HepG2 (cell line): ENCODE results near the gene KIAA1549. TPM values are rescaled to one million over a fixed set of nuclear protein-coding genes. Genes with fewer than 3 reads are reported as not detected.

Source experiments
- ATAC-seq: fragments of 200-7000 bp; cut with Tn5 transposase; 3 replicates; pipeline ENCODE4 v1.9.1; 2020; ENCODE audit warnings: mild to moderate bottlenecking, moderate library complexity
- BruUV-seq: library from RNA; stranded (reverse); fragments of 400-500 nt; replicated peaks from 2 replicates; lab custom pipeline; 2021; lab: Mats Ljungman, UMichigan
- CTCF ChIA-PET: fragments of 300-600 bp; formaldehyde crosslinking; extraction: SDS; loops from one replicate; lab custom pipeline; 2021; ENCODE audit warnings: low total read pairs, inconsistent platforms, low intra/inter-chr PET ratio; lab: Yijun Ruan, JAX
- POLR2A ChIA-PET: fragments of 350-600 bp; sonication (Branson Sonifier 250); formaldehyde crosslinking; loops from one replicate; lab custom pipeline; 2020; ENCODE audit warnings: antibody characterized with exemption, inconsistent platforms; lab: Yijun Ruan, JAX
- DNase-seq: peaks from one replicate; pipeline ENCODE4 v3.0.0-alpha.2; 2015; ENCODE audit warnings: low spot score
- FAIRE-seq: peaks from 3 replicates; lab custom pipeline; 2011; peaks lifted over from hg19 to GRCh38; lab: Jason Lieb, UNC
- H2AFZ ChIP-seq: one replicate; pipeline ENCODE4 v1.6.1; 2011; ENCODE audit warnings: low read length, inconsistent platforms
- H3K27ac ChIP-seq: fragments of 300-600 bp; 3 replicates; pipeline ENCODE4 v1.8.0; 2011; ENCODE audit warnings: mixed run types, mild to moderate bottlenecking, mixed read lengths, low read length, inconsistent platforms; ENCODE audit not compliant: insufficient read depth; ENCODE audit errors: extremely low read length
- H3K27me3 ChIP-seq, 2 experiments: fragments of 200-600 bp in 1 of 2; 2 replicates in 1 of 2; 3 replicates in 1 of 2; pipeline versions ENCODE4 v1.6.0 to v1.8.0; 2011; ENCODE audit warnings: low read length in 2 of 2, mild to moderate bottlenecking in 2 of 2, moderate library complexity in 2 of 2, inconsistent platforms in 1 of 2; ENCODE audit not compliant: insufficient read depth in 2 of 2, control insufficient read depth in 1 of 2
- H3K36me3 ChIP-seq, 2 experiments: fragments of 200-600 bp in 1 of 2; replicated peaks in 1 of 2; 2 replicates in 1 of 2; 3 replicates in 1 of 2; pipeline versions ENCODE4 v1.5.1 to v1.8.0; 2011; ENCODE audit warnings: low read length in 2 of 2, inconsistent platforms in 1 of 2; ENCODE audit not compliant: insufficient read depth in 2 of 2, control insufficient read depth in 1 of 2
- H3K4me1 ChIP-seq: 2 replicates; pipeline ENCODE4 v1.5.1; 2012; ENCODE audit warnings: low read length, inconsistent platforms; ENCODE audit not compliant: insufficient read depth
- H3K4me2 ChIP-seq: 2 replicates; pipeline ENCODE4 v1.6.0; 2011; ENCODE audit warnings: low read depth, low read length, inconsistent platforms
- H3K4me3 ChIP-seq, 3 experiments: fragments of 200-600 bp in 1 of 3; sonication (generic), shearing (Covaris generic) in 1 of 3; replicated peaks in 1 of 3; 2 replicates each; pipeline ENCODE4 v1.5.1; 2011 to 2016; ENCODE audit warnings: low read length in 3 of 3, inconsistent platforms in 2 of 3, low read depth in 2 of 3, mild to moderate bottlenecking in 2 of 3, control low read depth in 1 of 3, mixed read lengths in 1 of 3; ENCODE audit not compliant: insufficient read depth in 1 of 3
- H3K79me2 ChIP-seq: one replicate; pipeline ENCODE4 v1.6.1; 2011; ENCODE audit warnings: low read length, inconsistent platforms; ENCODE audit not compliant: insufficient read depth
- H3K9ac ChIP-seq: 2 replicates; pipeline ENCODE4 v1.6.0; 2011; ENCODE audit warnings: mild to moderate bottlenecking, low read depth, low read length, inconsistent platforms; ENCODE audit not compliant: insufficient read depth
- H3K9me3 ChIP-seq: 2 replicates; pipeline ENCODE4 v1.5.1; 2012; ENCODE audit warnings: mild to moderate bottlenecking, low read length
- H4K20me1 ChIP-seq: 2 replicates; pipeline ENCODE4 v1.6.0; 2011; ENCODE audit warnings: inconsistent platforms, mild to moderate bottlenecking, low read length, moderate library complexity; ENCODE audit not compliant: insufficient read depth
- DDIT3 ChIP-seq: sonication (generic); formaldehyde crosslinking; IDR thresholded peaks from 2 replicates; pipeline ENCODE4 v1.4.0; 2020; ENCODE audit warnings: mild to moderate bottlenecking, missing genetic modification reagents
- GLMP ChIP-seq: sonication (generic); formaldehyde crosslinking; IDR thresholded peaks from 2 replicates; pipeline ENCODE4 v1.9.0; 2021; ENCODE audit warnings: missing genetic modification reagents, mild to moderate bottlenecking, borderline replicate concordance
- ISL2 ChIP-seq: sonication (generic); formaldehyde crosslinking; IDR thresholded peaks from 2 replicates; pipeline ENCODE4 v1.5.0; 2020; ENCODE audit warnings: missing genetic modification reagents
- MBNL3 ChIP-seq: fragments of 250-450 bp; sonication (Bioruptor Pico); conservative IDR thresholded peaks from 2 replicates; pipeline ENCODE4 v1.8.0; 2022; ENCODE audit warnings: mild to moderate bottlenecking, inconsistent platforms
- SNAPC2 ChIP-seq: sonication (generic); formaldehyde crosslinking; IDR thresholded peaks from 2 replicates; pipeline ENCODE4 v1.8.1; 2022; ENCODE audit warnings: mild to moderate bottlenecking, missing genetic modification reagents
- SRSF9 ChIP-seq: fragments of 200-400 bp; formaldehyde crosslinking; IDR thresholded peaks from 2 replicates; pipeline ENCODE4 v1.6.1; 2018; ENCODE audit warnings: borderline replicate concordance, mild to moderate bottlenecking, low read depth, low read length; ENCODE audit not compliant: insufficient read depth, poor library complexity, severe bottlenecking
- TERF1 ChIP-seq: sonication (generic); formaldehyde crosslinking; IDR thresholded peaks from 2 replicates; pipeline ENCODE4 v1.8.0; 2022; ENCODE audit warnings: mild to moderate bottlenecking, missing genetic modification reagents, moderate library complexity
- ZBTB7B ChIP-seq: sonication (generic); formaldehyde crosslinking; IDR thresholded peaks from 2 replicates; pipeline ENCODE4 v1.4.0; 2020; ENCODE audit warnings: missing genetic modification reagents
- ZNF224 ChIP-seq: sonication (generic); formaldehyde crosslinking; IDR thresholded peaks from 2 replicates; pipeline ENCODE4 v1.5.0; 2020; ENCODE audit warnings: mild to moderate bottlenecking, missing genetic modification reagents
- ZNF331 ChIP-seq: sonication (generic); formaldehyde crosslinking; IDR thresholded peaks from 2 replicates; pipeline ENCODE4 v1.4.0; 2020; ENCODE audit warnings: missing genetic modification reagents
- ZNF446 ChIP-seq: sonication (generic); formaldehyde crosslinking; IDR thresholded peaks from 2 replicates; pipeline ENCODE4 v1.5.0; 2020; ENCODE audit warnings: mild to moderate bottlenecking, missing genetic modification reagents
- ZNF577 ChIP-seq: sonication (generic); formaldehyde crosslinking; IDR thresholded peaks from 2 replicates; pipeline ENCODE4 v1.4.0; 2020; ENCODE audit warnings: mild to moderate bottlenecking, low read depth, missing genetic modification reagents, borderline replicate concordance
- WGBS: methylation state at CpG from one replicate; pipeline ENCODE4 v1.1.6; 2017; ENCODE audit warnings: low lambda C conversion rate; 5-methylcytosine and 5-hydroxymethylcytosine counted together
- in situ Hi-C: cut with HindIII; loops from 2 replicates; pipeline ENCODE4 v1.10.0; 2017; ENCODE audit warnings: low pct_unique_long_range_greater_than_20kb; ENCODE audit not compliant: extremely low pct_ligation_motif_present
- intact Hi-C: fragments of 100-400 bp; cut with micrococcal nuclease; formaldehyde crosslinking; loops from one replicate; pipeline ENCODE4 v1.10.0; 2022; ENCODE audit not compliant: unreplicated experiment
- polyA plus RNA-seq, 8 experiments: library from polyadenylated mRNA; depleted of rRNA in 3 of 8; stranded (reverse) in 7 of 8; unstranded in 1 of 8; fragments of >200 nt; fragmentation: Illumina TruSeq in 4 of 8; extraction: Trizol in 4 of 8; gene quantifications; 2 replicates each; pipeline versions ENCODE4 v1.2.1 to v1.2.3, GENCODE V29; 2011 to 2016; ENCODE audit warnings: low read depth in 4 of 8, missing spikeins in 1 of 8, mixed read lengths in 1 of 8; ENCODE audit not compliant: insufficient read depth in 1 of 8
- total RNA-seq, 5 experiments: library from RNA; depleted of rRNA; stranded (reverse); fragments of >200 nt; fragmentation: Illumina TruSeq; extraction: Trizol; gene quantifications; 2 replicates each; pipeline ENCODE4 v1.2.3, GENCODE V29; 2016; ENCODE audit warnings: low read depth in 1 of 5
- TF ChIP-seq, protein P1 (sequence below): sonication (generic); formaldehyde crosslinking; IDR thresholded peaks from 2 replicates; pipeline ENCODE4 v1.5.0; 2020; ENCODE audit warnings: mild to moderate bottlenecking, missing genetic modification reagents
- TF ChIP-seq, protein P2 (sequence below): sonication (generic); formaldehyde crosslinking; IDR thresholded peaks from 2 replicates; pipeline ENCODE4 v1.4.0; 2020; ENCODE audit warnings: missing genetic modification reagents
- TF ChIP-seq, protein P3 (sequence below): sonication (generic); formaldehyde crosslinking; IDR thresholded peaks from 2 replicates; pipeline ENCODE4 v1.4.0; 2020; ENCODE audit warnings: mild to moderate bottlenecking, missing genetic modification reagents

KIAA1549 gene
- total and polyA plus RNA-seq, 2 of the 13 experiments (the other 11 are each of a cell fraction or from before 2014, with no cell fraction given): 1.1 to 1.8 TPM

- TF ChIP-seq DDIT3 (CRISPR knock-in tag): no peak
- TF ChIP-seq ZNF577 (CRISPR knock-in tag): no peak
- TF ChIP-seq ZBTB7B (CRISPR knock-in tag): no peak
- TF ChIP-seq ZNF224 (CRISPR knock-in tag): no peak
- TF ChIP-seq, protein P1, sequence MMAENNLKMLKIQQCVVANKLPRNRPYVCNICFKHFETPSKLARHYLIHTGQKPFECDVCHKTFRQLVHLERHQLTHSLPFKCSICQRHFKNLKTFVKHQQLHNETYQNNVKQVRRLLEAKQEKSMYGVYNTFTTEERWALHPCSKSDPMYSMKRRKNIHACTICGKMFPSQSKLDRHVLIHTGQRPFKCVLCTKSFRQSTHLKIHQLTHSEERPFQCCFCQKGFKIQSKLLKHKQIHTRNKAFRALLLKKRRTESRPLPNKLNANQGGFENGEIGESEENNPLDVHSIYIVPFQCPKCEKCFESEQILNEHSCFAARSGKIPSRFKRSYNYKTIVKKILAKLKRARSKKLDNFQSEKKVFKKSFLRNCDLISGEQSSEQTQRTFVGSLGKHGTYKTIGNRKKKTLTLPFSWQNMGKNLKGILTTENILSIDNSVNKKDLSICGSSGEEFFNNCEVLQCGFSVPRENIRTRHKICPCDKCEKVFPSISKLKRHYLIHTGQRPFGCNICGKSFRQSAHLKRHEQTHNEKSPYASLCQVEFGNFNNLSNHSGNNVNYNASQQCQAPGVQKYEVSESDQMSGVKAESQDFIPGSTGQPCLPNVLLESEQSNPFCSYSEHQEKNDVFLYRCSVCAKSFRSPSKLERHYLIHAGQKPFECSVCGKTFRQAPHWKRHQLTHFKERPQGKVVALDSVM (CRISPR knock-in tag): no peak
- TF ChIP-seq, protein P2, sequence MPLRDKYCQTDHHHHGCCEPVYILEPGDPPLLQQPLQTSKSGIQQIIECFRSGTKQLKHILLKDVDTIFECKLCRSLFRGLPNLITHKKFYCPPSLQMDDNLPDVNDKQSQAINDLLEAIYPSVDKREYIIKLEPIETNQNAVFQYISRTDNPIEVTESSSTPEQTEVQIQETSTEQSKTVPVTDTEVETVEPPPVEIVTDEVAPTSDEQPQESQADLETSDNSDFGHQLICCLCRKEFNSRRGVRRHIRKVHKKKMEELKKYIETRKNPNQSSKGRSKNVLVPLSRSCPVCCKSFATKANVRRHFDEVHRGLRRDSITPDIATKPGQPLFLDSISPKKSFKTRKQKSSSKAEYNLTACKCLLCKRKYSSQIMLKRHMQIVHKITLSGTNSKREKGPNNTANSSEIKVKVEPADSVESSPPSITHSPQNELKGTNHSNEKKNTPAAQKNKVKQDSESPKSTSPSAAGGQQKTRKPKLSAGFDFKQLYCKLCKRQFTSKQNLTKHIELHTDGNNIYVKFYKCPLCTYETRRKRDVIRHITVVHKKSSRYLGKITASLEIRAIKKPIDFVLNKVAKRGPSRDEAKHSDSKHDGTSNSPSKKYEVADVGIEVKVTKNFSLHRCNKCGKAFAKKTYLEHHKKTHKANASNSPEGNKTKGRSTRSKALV (CRISPR knock-in tag): no peak
Measured at GRCh38 chr7:138932427-138932826, 48.8 kb downstream of the KIAA1549 start (continued).

DNA sequence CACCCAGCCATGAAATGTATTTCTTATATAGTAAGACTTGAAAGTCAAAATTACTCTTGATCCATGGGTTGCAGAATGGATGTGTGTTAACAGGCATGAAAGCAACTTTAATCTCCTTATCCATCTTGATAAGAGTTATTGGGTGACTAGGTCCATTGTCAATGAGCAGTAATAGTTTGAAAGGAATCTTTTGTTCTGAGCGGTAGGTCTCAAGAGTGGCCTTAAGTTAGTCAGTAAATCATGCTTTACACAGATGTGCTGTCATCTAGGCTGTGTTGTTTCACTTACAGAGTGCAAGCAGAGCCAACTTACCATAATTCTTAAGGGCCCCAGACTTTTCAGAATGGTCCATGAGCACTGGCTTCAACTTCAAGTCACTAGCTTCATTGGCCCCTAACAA lies 51.2 kb downstream of the KIAA1549 start:
- WGBS: 100% methylated on average over 1 of the region's 1 CpG
- Histone ChIP-seq H4K20me1 (no peaks in the 10 kb centered on the region), H3K27ac (no peak overlapping the region), H2AFZ (no peak overlapping the region), H3K9ac (no peak overlapping the region), H3K79me2 (no peaks in the 10 kb centered on the region), H3K4me2 (no peak overlapping the region), H3K4me1 (peaks cover 18% of the 10 kb centered on the region), H3K9me3 (no peaks in the 10 kb centered on the region), H3K27me3 (no peaks in the 10 kb centered on the region), H3K36me3 (no peaks in the 10 kb centered on the region), H3K4me3 (no peak overlapping the region)
- DNase-seq (no peak), ATAC-seq (no peak), FAIRE-seq (no peak)
- ChIA-PET POLR2A (no interaction called here), CTCF (no interaction called here)
- in situ Hi-C loops: no loop called here
- no TSS peak for BruUV-seq
- intact Hi-C loops: no loop called here
- TF ChIP-seq, protein P3, sequence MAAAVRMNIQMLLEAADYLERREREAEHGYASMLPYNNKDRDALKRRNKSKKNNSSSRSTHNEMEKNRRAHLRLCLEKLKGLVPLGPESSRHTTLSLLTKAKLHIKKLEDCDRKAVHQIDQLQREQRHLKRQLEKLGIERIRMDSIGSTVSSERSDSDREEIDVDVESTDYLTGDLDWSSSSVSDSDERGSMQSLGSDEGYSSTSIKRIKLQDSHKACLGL (CRISPR knock-in tag): no peak
- TF ChIP-seq ZNF446 (no peak), ISL2 (no peak), SRSF9 (no peak), SNAPC2 (CRISPR knock-in tag) (no peak), MBNL3 (CRISPR knock-in tag) (no peak), ZNF331 (CRISPR knock-in tag) (no peak), TERF1 (CRISPR knock-in tag) (no peak), GLMP (CRISPR knock-in tag) (no peak)
